WTC11 (cell line): ENCODE measurements around the gene CACNA1H. TPM values are rescaled to one million over a fixed set of nuclear protein-coding genes. Genes with fewer than 3 reads are reported as not detected.

Experiments used
- ATAC-seq: fragments of 200-7000 bp; cut with Tn5 transposase; 2 replicates; pipeline ENCODE4 v1.10.0; 2021; ENCODE audit warnings: mild to moderate bottlenecking, moderate library complexity
- CTCF ChIA-PET: fragments of 300-600 bp; sonication (Branson Sonifier 250); formaldehyde crosslinking; loops from one replicate; lab custom pipeline; 2021; ENCODE audit warnings: antibody characterized with exemption; lab: Charles Lee
- POLR2A ChIA-PET: fragments of 350-600 bp; sonication (Branson Sonifier 250); formaldehyde crosslinking; loops from one replicate; lab custom pipeline; 2021; ENCODE audit warnings: antibody characterized with exemption; lab: Charles Lee
- DNase-seq: peaks from one replicate; pipeline ENCODE4 v3.0.0; 2021; ENCODE audit warnings: low spot score
- H3K27ac Mint-ChIP-seq: 2 replicates; pipeline ENCODE4 v1.8.0; 2021; ENCODE audit warnings: mixed read lengths
- H3K27me3 Mint-ChIP-seq: 2 replicates; pipeline ENCODE4 v1.8.0; 2021; ENCODE audit warnings: low read depth, mild to moderate bottlenecking, moderate library complexity, mixed read lengths
- H3K36me3 Mint-ChIP-seq: 2 replicates; pipeline ENCODE4 v1.8.0; 2021; ENCODE audit warnings: mixed read lengths
- H3K4me1 Mint-ChIP-seq: 2 replicates; pipeline ENCODE4 v1.8.0; 2022; ENCODE audit warnings: mixed read lengths
- H3K4me3 Mint-ChIP-seq: 2 replicates; pipeline ENCODE4 v1.8.0; 2021; ENCODE audit warnings: mild to moderate bottlenecking, moderate library complexity, mixed read lengths
- H3K9me3 Mint-ChIP-seq: 2 replicates; pipeline ENCODE4 v1.8.0; 2021; ENCODE audit warnings: mixed read lengths
- CREB1 ChIP-seq: sonication (generic); formaldehyde crosslinking; IDR thresholded peaks from 2 replicates; pipeline ENCODE4 v1.8.0; 2023; ENCODE audit warnings: mild to moderate bottlenecking, missing genetic modification reagents
- CREM ChIP-seq: sonication (generic); formaldehyde crosslinking; IDR thresholded peaks from 2 replicates; pipeline ENCODE4 v1.8.1; 2022; ENCODE audit warnings: mild to moderate bottlenecking, missing genetic modification reagents, moderate library complexity
- FOXJ3 ChIP-seq: sonication (generic); formaldehyde crosslinking; IDR thresholded peaks from 2 replicates; pipeline ENCODE4 v1.9.0; 2021; ENCODE audit warnings: missing genetic modification reagents, mild to moderate bottlenecking, borderline replicate concordance
- GTF2I ChIP-seq: fragments of 250-450 bp; sonication (Bioruptor Pico); conservative IDR thresholded peaks from 2 replicates; pipeline ENCODE4 v1.4.0; 2021; ENCODE audit warnings: mild to moderate bottlenecking
- HMGA2 ChIP-seq: fragments of 250-450 bp; sonication (Bioruptor Pico); IDR thresholded peaks from 2 replicates; pipeline ENCODE4 v1.4.0; 2021; ENCODE audit warnings: mild to moderate bottlenecking, moderate library complexity
- IRF2 ChIP-seq: sonication (generic); formaldehyde crosslinking; IDR thresholded peaks from 2 replicates; pipeline ENCODE4 v1.8.0; 2022; ENCODE audit warnings: low read depth, missing genetic modification reagents, borderline replicate concordance
- JUN ChIP-seq: sonication (generic); formaldehyde crosslinking; IDR thresholded peaks from 2 replicates; pipeline ENCODE4 v1.8.0; 2023; ENCODE audit warnings: mild to moderate bottlenecking, missing genetic modification reagents
- MLX ChIP-seq: sonication (generic); formaldehyde crosslinking; IDR thresholded peaks from 2 replicates; pipeline ENCODE4 v1.8.1; 2023; ENCODE audit warnings: mild to moderate bottlenecking, missing genetic modification reagents, moderate library complexity
- NFATC4 ChIP-seq: fragments of 250-450 bp; sonication (Bioruptor Pico); IDR thresholded peaks from 2 replicates; pipeline ENCODE4 v1.9.0; 2021; ENCODE audit warnings: mild to moderate bottlenecking
- NR1H2 ChIP-seq: sonication (generic); formaldehyde crosslinking; IDR thresholded peaks from 2 replicates; pipeline ENCODE4 v1.9.0; 2021; ENCODE audit warnings: mild to moderate bottlenecking, moderate library complexity, missing genetic modification reagents
- PRRX2 ChIP-seq: fragments of 250-450 bp; sonication (Bioruptor Pico); IDR thresholded peaks from 2 replicates; pipeline ENCODE4 v1.8.0; 2021; ENCODE audit warnings: mild to moderate bottlenecking
- RORB ChIP-seq: fragments of 250-450 bp; sonication (Bioruptor Pico); IDR thresholded peaks from 2 replicates; pipeline ENCODE4 v1.9.0; 2021; ENCODE audit warnings: mild to moderate bottlenecking
- SP1 ChIP-seq: sonication (generic); formaldehyde crosslinking; conservative IDR thresholded peaks from 2 replicates; pipeline ENCODE4 v1.8.1; 2022; ENCODE audit warnings: missing genetic modification reagents
- STAT6 ChIP-seq: sonication (generic); formaldehyde crosslinking; conservative IDR thresholded peaks from 2 replicates; pipeline ENCODE4 v1.8.1; 2023; ENCODE audit warnings: mild to moderate bottlenecking, low read depth, missing genetic modification reagents, moderate library complexity
- ZNF263 ChIP-seq: sonication (generic); formaldehyde crosslinking; IDR thresholded peaks from 2 replicates; pipeline ENCODE4 v1.8.1; 2022; ENCODE audit warnings: low read depth, mild to moderate bottlenecking, moderate library complexity, missing genetic modification reagents
- ZNF416 ChIP-seq: fragments of 250-450 bp; sonication (Bioruptor Pico); IDR thresholded peaks from 2 replicates; pipeline ENCODE4 v1.9.0; 2021; ENCODE audit warnings: mild to moderate bottlenecking, inconsistent platforms
- ZNF423 ChIP-seq: fragments of 250-450 bp; sonication (Bioruptor Pico); IDR thresholded peaks from 2 replicates; pipeline ENCODE4 v2.1.2; 2022; ENCODE audit warnings: mild to moderate bottlenecking, moderate library complexity
- ZNF671 ChIP-seq: fragments of 250-450 bp; sonication (Bioruptor Pico); IDR thresholded peaks from 2 replicates; pipeline ENCODE4 v1.8.0; 2021; ENCODE audit warnings: mild to moderate bottlenecking
- ZSCAN18 ChIP-seq: fragments of 250-450 bp; sonication (Bioruptor Pico); IDR thresholded peaks from 2 replicates; pipeline ENCODE4 v2.1.2; 2022; ENCODE audit warnings: mild to moderate bottlenecking, moderate library complexity
- total RNA-seq: library from RNA; stranded (reverse); gene quantifications from 3 replicates; pipeline ENCODE4 v1.2.3, GENCODE V29; 2021
- TF ChIP-seq, protein P1 (sequence below): sonication (generic); formaldehyde crosslinking; IDR thresholded peaks from 2 replicates; pipeline ENCODE4 v1.8.1; 2022; ENCODE audit warnings: mild to moderate bottlenecking, moderate library complexity, missing genetic modification reagents
- TF ChIP-seq, protein P2 (sequence below): sonication (generic); formaldehyde crosslinking; IDR thresholded peaks from 2 replicates; pipeline ENCODE4 v1.8.0; 2023; ENCODE audit warnings: missing genetic modification reagents, mild to moderate bottlenecking, borderline replicate concordance
- TF ChIP-seq, protein P3 (sequence below): fragments of 200-600 bp; IDR thresholded peaks from 2 replicates; pipeline ENCODE4 v1.8.0; 2022; ENCODE audit warnings: antibody characterized with exemption

CACNA1H gene
- total RNA-seq, 1 experiment from 2014 or later = 38.0 TPM

DNA sequence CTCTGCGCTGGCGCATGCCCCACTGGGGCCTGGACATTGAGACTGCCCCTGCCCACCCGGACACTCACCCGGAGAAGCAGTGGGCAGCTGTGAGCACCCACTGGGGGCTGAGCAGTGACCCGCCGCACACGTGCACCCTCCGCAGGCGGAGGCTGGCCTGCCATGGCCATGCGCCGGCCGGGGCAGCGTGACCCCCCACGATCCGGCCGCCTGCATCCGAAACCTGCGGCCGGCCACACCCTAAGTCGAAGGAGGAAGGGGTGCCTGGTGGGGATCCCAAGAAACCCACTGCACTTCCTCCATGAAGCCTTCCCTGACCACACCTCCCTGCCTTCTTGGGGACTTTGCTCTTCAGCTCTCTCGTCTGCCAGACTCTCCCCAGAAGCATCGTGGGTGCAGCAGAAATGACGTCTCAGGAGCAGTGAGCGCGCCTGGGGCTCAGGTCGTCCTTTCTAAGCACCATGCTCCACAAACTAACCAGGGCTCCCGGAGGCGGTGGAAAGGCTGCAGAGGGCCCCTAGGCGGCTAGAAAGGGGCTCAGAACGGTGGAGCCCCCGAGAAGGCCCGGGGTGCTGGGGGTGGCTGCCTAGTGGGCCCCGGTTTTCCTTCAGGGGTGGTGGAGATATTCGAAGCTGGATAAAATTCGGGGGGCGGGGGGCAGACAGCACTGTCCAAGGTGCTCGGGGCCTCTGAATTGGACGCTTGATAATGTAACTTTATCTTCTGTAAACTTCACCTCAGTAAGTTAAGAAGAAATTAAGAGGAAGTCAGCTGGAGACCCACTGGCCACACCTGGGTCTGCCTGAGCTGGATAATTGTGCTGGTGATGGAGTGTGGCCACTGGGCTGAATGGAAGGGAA, 70.7 kb downstream of the CACNA1H start (continued):
- TF ChIP-seq PRRX2 (CRISPR knock-in tag) (no peak), FOXJ3 (CRISPR knock-in tag) (no peak)
- TF ChIP-seq, all 79 proteins: peak for 0

- Mint-ChIP-seq H3K36me3 (no peaks in the 10 kb centered on the region), H3K27me3 (peaks cover 4% of the 10 kb centered on the region), H3K27ac (no peak overlapping the region), H3K9me3 (no peaks in the 10 kb centered on the region), H3K4me1 (no peaks in the 10 kb centered on the region), H3K4me3 (no peak overlapping the region)
- CTCF ChIA-PET = no interaction called here
- TF ChIP-seq ZNF263 (CRISPR knock-in tag) (no peak), ZNF423 (CRISPR knock-in tag) (no peak), NFATC4 (CRISPR knock-in tag) (no peak), CREM (no peak), ZNF416 (no peak), IRF2 (CRISPR knock-in tag) (no peak), STAT6 (no peak), GTF2I (CRISPR knock-in tag) (no peak), RORB (no peak), SP1 (CRISPR knock-in tag) (no peak), CREB1 (no peak), ZSCAN18 (CRISPR knock-in tag) (no peak), JUN (CRISPR knock-in tag) (no peak), HMGA2 (CRISPR knock-in tag) (no peak), NR1H2 (CRISPR knock-in tag) (no peak), MLX (no peak), ZNF671 (CRISPR knock-in tag) (no peak)
- TF ChIP-seq, protein P1, sequence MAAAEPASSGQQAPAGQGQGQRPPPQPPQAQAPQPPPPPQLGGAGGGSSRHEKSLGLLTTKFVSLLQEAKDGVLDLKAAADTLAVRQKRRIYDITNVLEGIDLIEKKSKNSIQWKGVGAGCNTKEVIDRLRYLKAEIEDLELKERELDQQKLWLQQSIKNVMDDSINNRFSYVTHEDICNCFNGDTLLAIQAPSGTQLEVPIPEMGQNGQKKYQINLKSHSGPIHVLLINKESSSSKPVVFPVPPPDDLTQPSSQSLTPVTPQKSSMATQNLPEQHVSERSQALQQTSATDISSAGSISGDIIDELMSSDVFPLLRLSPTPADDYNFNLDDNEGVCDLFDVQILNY = no peak
- TF ChIP-seq, protein P2, sequence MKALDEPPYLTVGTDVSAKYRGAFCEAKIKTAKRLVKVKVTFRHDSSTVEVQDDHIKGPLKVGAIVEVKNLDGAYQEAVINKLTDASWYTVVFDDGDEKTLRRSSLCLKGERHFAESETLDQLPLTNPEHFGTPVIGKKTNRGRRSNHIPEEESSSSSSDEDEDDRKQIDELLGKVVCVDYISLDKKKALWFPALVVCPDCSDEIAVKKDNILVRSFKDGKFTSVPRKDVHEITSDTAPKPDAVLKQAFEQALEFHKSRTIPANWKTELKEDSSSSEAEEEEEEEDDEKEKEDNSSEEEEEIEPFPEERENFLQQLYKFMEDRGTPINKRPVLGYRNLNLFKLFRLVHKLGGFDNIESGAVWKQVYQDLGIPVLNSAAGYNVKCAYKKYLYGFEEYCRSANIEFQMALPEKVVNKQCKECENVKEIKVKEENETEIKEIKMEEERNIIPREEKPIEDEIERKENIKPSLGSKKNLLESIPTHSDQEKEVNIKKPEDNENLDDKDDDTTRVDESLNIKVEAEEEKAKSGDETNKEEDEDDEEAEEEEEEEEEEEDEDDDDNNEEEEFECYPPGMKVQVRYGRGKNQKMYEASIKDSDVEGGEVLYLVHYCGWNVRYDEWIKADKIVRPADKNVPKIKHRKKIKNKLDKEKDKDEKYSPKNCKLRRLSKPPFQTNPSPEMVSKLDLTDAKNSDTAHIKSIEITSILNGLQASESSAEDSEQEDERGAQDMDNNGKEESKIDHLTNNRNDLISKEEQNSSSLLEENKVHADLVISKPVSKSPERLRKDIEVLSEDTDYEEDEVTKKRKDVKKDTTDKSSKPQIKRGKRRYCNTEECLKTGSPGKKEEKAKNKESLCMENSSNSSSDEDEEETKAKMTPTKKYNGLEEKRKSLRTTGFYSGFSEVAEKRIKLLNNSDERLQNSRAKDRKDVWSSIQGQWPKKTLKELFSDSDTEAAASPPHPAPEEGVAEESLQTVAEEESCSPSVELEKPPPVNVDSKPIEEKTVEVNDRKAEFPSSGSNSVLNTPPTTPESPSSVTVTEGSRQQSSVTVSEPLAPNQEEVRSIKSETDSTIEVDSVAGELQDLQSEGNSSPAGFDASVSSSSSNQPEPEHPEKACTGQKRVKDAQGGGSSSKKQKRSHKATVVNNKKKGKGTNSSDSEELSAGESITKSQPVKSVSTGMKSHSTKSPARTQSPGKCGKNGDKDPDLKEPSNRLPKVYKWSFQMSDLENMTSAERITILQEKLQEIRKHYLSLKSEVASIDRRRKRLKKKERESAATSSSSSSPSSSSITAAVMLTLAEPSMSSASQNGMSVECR (CRISPR knock-in tag) = no peak
- TF ChIP-seq, protein P3, sequence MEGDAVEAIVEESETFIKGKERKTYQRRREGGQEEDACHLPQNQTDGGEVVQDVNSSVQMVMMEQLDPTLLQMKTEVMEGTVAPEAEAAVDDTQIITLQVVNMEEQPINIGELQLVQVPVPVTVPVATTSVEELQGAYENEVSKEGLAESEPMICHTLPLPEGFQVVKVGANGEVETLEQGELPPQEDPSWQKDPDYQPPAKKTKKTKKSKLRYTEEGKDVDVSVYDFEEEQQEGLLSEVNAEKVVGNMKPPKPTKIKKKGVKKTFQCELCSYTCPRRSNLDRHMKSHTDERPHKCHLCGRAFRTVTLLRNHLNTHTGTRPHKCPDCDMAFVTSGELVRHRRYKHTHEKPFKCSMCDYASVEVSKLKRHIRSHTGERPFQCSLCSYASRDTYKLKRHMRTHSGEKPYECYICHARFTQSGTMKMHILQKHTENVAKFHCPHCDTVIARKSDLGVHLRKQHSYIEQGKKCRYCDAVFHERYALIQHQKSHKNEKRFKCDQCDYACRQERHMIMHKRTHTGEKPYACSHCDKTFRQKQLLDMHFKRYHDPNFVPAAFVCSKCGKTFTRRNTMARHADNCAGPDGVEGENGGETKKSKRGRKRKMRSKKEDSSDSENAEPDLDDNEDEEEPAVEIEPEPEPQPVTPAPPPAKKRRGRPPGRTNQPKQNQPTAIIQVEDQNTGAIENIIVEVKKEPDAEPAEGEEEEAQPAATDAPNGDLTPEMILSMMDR = no peak
- DNase-seq = no peak
- ATAC-seq = no peak
- POLR2A ChIA-PET = no interaction called here
These were observed 71.7 kb downstream of the CACNA1H start for GRCh38 chr16:1224558-1224957.
